GM12878 (cell line): ENCODE measurements around the gene SLCO4A1. TPM values are rescaled to one million over a fixed set of nuclear protein-coding genes. Genes with fewer than 3 reads are reported as not detected.

Source experiments
- ATAC-seq: fragments of 200-7000 bp; cut with Tn5 transposase; 3 replicates; pipeline ENCODE4 v1.9.1; 2020; ENCODE audit warnings: mild to moderate bottlenecking, moderate library complexity
- BruUV-seq: library from RNA; stranded (reverse); fragments of 400-500 nt; replicated peaks from 2 replicates; lab custom pipeline; 2021; lab: Mats Ljungman, UMichigan
- CTCF ChIA-PET: fragments of 300-600 bp; sonication (Branson Sonifier 250); formaldehyde crosslinking; extraction: SDS; loops from one replicate; lab custom pipeline; 2021; ENCODE audit warnings: inconsistent platforms; lab: Yijun Ruan, JAX
- POLR2A ChIA-PET: fragments of 350-600 bp; formaldehyde crosslinking; extraction: SDS; loops from one replicate; lab custom pipeline; 2021; ENCODE audit warnings: inconsistent platforms; lab: Charles Lee
- RAD21 ChIA-PET: fragments of 300-600 bp; sonication (Branson Sonifier 250); formaldehyde crosslinking; loops from one replicate; lab custom pipeline; 2023; ENCODE audit warnings: antibody characterized with exemption; ENCODE audit not compliant: unreplicated experiment; lab: Charles Lee
- SMC1A ChIA-PET: fragments of 300-600 bp; sonication (Branson Sonifier 250); formaldehyde crosslinking; loops from one replicate; lab custom pipeline; 2023; ENCODE audit not compliant: unreplicated experiment, uncharacterized antibody; lab: Charles Lee
- DNase-seq: peaks from one replicate; pipeline ENCODE4 v3.0.0-alpha.2; 2011; ENCODE audit warnings: low read depth, low spot score
- FAIRE-seq: peaks from 3 replicates; lab custom pipeline; 2011; peaks lifted over from hg19 to GRCh38; lab: Jason Lieb, UNC
- H2AFZ ChIP-seq: 2 replicates; pipeline ENCODE4 v1.6.0; 2011; ENCODE audit warnings: low read depth, low read length, control low read depth; ENCODE audit not compliant: control insufficient read depth
- H3K27ac ChIP-seq: 2 replicates; pipeline ENCODE4 v1.5.1; 2011; ENCODE audit warnings: control low read depth; ENCODE audit not compliant: control insufficient read depth, insufficient read depth
- H3K27me3 ChIP-seq, 2 experiments: replicated peaks in 1 of 2; 2 replicates each; pipeline versions ENCODE4 v1.6.0 to v1.6.1; 2011; ENCODE audit warnings: low read length in 1 of 2; ENCODE audit not compliant: control insufficient read depth in 2 of 2, insufficient read depth in 2 of 2
- H3K36me3 ChIP-seq, 2 experiments: 2 replicates each; pipeline ENCODE4 v1.5.1; 2011; ENCODE audit warnings: low read length in 1 of 2; ENCODE audit not compliant: control insufficient read depth in 2 of 2, insufficient read depth in 2 of 2
- H3K4me1 ChIP-seq: 2 replicates; pipeline ENCODE4 v1.6.1; 2011; ENCODE audit warnings: mild to moderate bottlenecking, low read length, moderate library complexity, mixed read lengths; ENCODE audit not compliant: control insufficient read depth, insufficient read depth
- H3K4me2 ChIP-seq: 2 replicates; pipeline ENCODE4 v1.6.0; 2011; ENCODE audit warnings: control low read depth; ENCODE audit not compliant: control insufficient read depth, insufficient read depth
- H3K4me3 ChIP-seq: fragments of 200-600 bp; sonication (generic); 2 replicates; pipeline ENCODE4 v1.5.1; 2016
- H3K79me2 ChIP-seq: 2 replicates; pipeline ENCODE4 v1.6.0; 2011; ENCODE audit warnings: low read length; ENCODE audit not compliant: control insufficient read depth, insufficient read depth
- H3K9ac ChIP-seq: 2 replicates; pipeline ENCODE4 v1.8.0; 2011; ENCODE audit warnings: low read length, control low read depth, mixed read lengths; ENCODE audit not compliant: control insufficient read depth, insufficient read depth
- H3K9me3 ChIP-seq: replicated peaks from 3 replicates; pipeline ENCODE4 v1.5.1; 2011; ENCODE audit warnings: mild to moderate bottlenecking, low read length; ENCODE audit not compliant: control insufficient read depth, insufficient read depth
- H4K20me1 ChIP-seq: 2 replicates; pipeline ENCODE4 v1.6.0; 2011; ENCODE audit not compliant: control insufficient read depth, insufficient read depth
- DPF2 ChIP-seq: fragments of 450-650 bp; IDR thresholded peaks from 2 replicates; pipeline ENCODE4 v1.6.1; 2017; ENCODE audit warnings: mild to moderate bottlenecking
- LARP7 ChIP-seq: fragments of 450-650 bp; IDR thresholded peaks from 2 replicates; pipeline ENCODE4 v1.6.1; 2017; ENCODE audit warnings: mild to moderate bottlenecking
- MAX ChIP-seq: IDR thresholded peaks from 2 replicates; pipeline ENCODE4 v1.6.1; 2012; ENCODE audit warnings: low read depth, low read length, improper control_type of control experiment
- MEF2B ChIP-seq: fragments of 450-650 bp; IDR thresholded peaks from 2 replicates; pipeline ENCODE4 v1.6.1; 2018; ENCODE audit warnings: mild to moderate bottlenecking, moderate library complexity; ENCODE audit not compliant: partially characterized antibody, poor library complexity, severe bottlenecking
- MTA2 ChIP-seq: fragments of 450-650 bp; IDR thresholded peaks from 2 replicates; pipeline ENCODE4 v1.6.1; 2016; ENCODE audit warnings: low read depth, mild to moderate bottlenecking, moderate library complexity
- PAX8 ChIP-seq: fragments of 450-650 bp; IDR thresholded peaks from 2 replicates; pipeline ENCODE4 v1.6.1; 2017; ENCODE audit warnings: mild to moderate bottlenecking, moderate library complexity
- PML ChIP-seq: IDR thresholded peaks from 2 replicates; pipeline ENCODE4 v1.6.1; 2012; ENCODE audit warnings: low read length, inconsistent platforms
- POLR2A ChIP-seq: IDR thresholded peaks from 2 replicates; pipeline ENCODE4 v1.6.1; 2011; ENCODE audit warnings: low read depth, mild to moderate bottlenecking, low read length
- RELA ChIP-seq: fragments of 450-650 bp; IDR thresholded peaks from 2 replicates; pipeline ENCODE4 v1.8.0; 2014; ENCODE audit warnings: borderline replicate concordance; ENCODE audit not compliant: partially characterized antibody
- SIN3A ChIP-seq: IDR thresholded peaks from 2 replicates; pipeline ENCODE4 v1.6.1; 2012; ENCODE audit warnings: low read depth, low read length, improper control_type of control experiment
- SIX5 ChIP-seq: IDR thresholded peaks from 2 replicates; pipeline ENCODE4 v1.6.1; 2011; ENCODE audit warnings: mild to moderate bottlenecking, low read depth, low read length, moderate library complexity; ENCODE audit not compliant: severe bottlenecking
- TCF7 ChIP-seq: IDR thresholded peaks from 2 replicates; pipeline ENCODE4 v1.6.1; 2014; ENCODE audit warnings: antibody characterized with exemption, borderline replicate concordance
- ZBTB33 ChIP-seq: fragments of 450-650 bp; IDR thresholded peaks from 2 replicates; pipeline ENCODE4 v1.6.1; 2017; ENCODE audit warnings: mild to moderate bottlenecking
- ZNF207 ChIP-seq: fragments of 450-650 bp; IDR thresholded peaks from 2 replicates; pipeline ENCODE4 v1.6.1; 2014; ENCODE audit warnings: antibody characterized with exemption, mild to moderate bottlenecking, borderline replicate concordance
- WGBS: methylation state at CpG from one replicate; pipeline ENCODE4 v1.1.6; 2016; ENCODE audit warnings: low lambda C conversion rate; ENCODE audit not compliant: insufficient replicate concordance, insufficient coverage; ENCODE audit errors: missing lambda C conversion rate; 5-methylcytosine and 5-hydroxymethylcytosine counted together
- in situ Hi-C: fragments of 300-500 bp; cut with MboI; formaldehyde crosslinking; loops from 9 replicates; pipeline ENCODE4 v1.14.3; 2018; ENCODE audit warnings: mixed read lengths
- intact Hi-C: fragments of 100-400 bp; cut with micrococcal nuclease; formaldehyde crosslinking; loops from one replicate; pipeline ENCODE4 v1.14.2; 2022; ENCODE audit not compliant: unreplicated experiment
- polyA plus RNA-seq, 11 experiments: library from polyadenylated mRNA; depleted of rRNA in 4 of 11; unstranded in 6 of 11; stranded (reverse) in 5 of 11; fragments of >200 nt; fragmentation: Nextera tagmentation in 4 of 11; fragmentation: Illumina TruSeq in 1 of 11; extraction: Ambion mirVana in 4 of 11; extraction: Trizol in 1 of 11; gene quantifications; 1 replicate in 1 of 11; 2 replicates in 10 of 11; pipeline versions ENCODE4 v1.2.1 to v1.2.3, GENCODE V29; 2011 to 2016; ENCODE audit warnings: inconsistent platforms in 2 of 11, missing spikeins in 2 of 11, low read depth in 1 of 11
- total RNA-seq, 4 experiments: library from RNA; depleted of rRNA in 3 of 4; stranded (reverse); fragments of >200 nt in 3 of 4; fragmentation: Illumina TruSeq in 1 of 4; extraction: Trizol in 1 of 4; gene quantifications; 2 replicates each; pipeline versions ENCODE4 v1.2.1 to v1.2.3, GENCODE V29; 2013 to 2021
- TF ChIP-seq, protein P1 (sequence below): fragments of 450-650 bp; formaldehyde crosslinking; IDR thresholded peaks from 2 replicates; pipeline ENCODE4 v1.4.0; 2020; ENCODE audit warnings: mild to moderate bottlenecking, moderate library complexity
- TF ChIP-seq, protein P2 (sequence below): IDR thresholded peaks from 2 replicates; pipeline ENCODE4 v1.6.1; 2011; ENCODE audit warnings: low read depth, low read length, improper control_type of control experiment, borderline replicate concordance

The SLCO4A1 gene
- total and polyA plus RNA-seq, 10 of the 15 experiments (the other 5 are each of a cell fraction or from before 2014, with no cell fraction given) = 2.1 to 30.7 (median 12.0) TPM

DNA sequence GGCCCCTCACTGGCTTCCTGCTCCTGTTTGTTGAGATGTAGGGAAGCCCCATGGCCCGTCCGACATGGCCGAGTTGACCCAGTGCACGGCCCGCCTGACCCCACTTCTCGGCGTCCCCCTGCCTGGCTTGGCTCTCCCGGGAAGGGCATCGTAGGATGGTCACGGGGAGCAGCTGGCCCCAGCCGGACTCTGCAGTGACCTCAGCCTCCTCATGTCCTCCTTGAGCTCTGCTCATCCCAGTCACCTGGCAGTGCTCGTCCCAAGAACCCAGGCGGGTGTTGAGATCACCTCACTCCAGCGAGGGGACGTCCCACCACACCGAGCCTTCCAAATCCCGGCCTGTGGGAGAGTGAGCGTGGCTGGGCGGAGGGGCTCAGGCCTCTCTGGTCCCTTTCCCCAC is 15.7 kb downstream of the SLCO4A1 start (continued):
- TF ChIP-seq RELA (no peak), ZBTB33 (no peak), SIN3A (no peak), SIX5 (no peak)
- TF ChIP-seq, protein P1, sequence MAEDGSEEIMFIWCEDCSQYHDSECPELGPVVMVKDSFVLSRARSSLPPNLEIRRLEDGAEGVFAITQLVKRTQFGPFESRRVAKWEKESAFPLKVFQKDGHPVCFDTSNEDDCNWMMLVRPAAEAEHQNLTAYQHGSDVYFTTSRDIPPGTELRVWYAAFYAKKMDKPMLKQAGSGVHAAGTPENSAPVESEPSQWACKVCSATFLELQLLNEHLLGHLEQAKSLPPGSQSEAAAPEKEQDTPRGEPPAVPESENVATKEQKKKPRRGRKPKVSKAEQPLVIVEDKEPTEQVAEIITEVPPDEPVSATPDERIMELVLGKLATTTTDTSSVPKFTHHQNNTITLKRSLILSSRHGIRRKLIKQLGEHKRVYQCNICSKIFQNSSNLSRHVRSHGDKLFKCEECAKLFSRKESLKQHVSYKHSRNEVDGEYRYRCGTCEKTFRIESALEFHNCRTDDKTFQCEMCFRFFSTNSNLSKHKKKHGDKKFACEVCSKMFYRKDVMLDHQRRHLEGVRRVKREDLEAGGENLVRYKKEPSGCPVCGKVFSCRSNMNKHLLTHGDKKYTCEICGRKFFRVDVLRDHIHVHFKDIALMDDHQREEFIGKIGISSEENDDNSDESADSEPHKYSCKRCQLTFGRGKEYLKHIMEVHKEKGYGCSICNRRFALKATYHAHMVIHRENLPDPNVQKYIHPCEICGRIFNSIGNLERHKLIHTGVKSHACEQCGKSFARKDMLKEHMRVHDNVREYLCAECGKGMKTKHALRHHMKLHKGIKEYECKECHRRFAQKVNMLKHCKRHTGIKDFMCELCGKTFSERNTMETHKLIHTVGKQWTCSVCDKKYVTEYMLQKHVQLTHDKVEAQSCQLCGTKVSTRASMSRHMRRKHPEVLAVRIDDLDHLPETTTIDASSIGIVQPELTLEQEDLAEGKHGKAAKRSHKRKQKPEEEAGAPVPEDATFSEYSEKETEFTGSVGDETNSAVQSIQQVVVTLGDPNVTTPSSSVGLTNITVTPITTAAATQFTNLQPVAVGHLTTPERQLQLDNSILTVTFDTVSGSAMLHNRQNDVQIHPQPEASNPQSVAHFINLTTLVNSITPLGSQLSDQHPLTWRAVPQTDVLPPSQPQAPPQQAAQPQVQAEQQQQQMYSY (CRISPR knock-in tag) = no peak

DNA sequence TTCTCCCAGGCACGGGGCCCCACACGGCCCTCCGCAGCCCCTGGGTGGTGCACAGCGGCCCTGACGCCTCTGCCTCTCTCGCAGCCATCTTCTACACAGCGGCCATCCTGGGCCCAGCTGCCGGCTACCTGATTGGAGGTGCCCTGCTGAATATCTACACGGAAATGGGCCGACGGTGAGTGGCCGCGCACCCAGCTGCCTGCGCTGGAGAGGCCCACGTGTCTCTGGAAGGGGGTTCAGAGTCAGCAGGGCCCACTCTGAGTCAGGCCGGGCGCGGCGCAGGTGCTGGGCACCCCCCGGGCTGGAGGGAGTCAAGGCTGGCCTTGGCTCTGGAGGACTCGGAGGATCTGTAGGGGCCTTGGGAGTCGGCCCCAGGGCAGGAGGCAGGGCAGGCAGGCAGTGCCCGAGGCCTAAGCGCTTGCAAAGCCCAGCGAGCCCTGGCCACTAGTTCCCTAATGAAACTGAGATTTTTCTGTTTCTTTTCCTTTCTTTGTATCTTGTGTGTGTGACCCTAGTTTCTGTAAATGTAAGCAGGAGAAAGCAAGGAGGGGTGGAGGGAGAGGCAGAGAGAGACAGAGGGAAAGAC is 16.4 kb downstream of the SLCO4A1 start:
- Histone ChIP-seq H3K9ac (no peak overlapping the region), H3K4me2 (no peak overlapping the region), H2AFZ (no peak overlapping the region), H3K9me3 (no peaks in the 10 kb centered on the region), H4K20me1 (no peaks in the 10 kb centered on the region), H3K79me2 (peaks cover 6% of the 10 kb centered on the region), H3K36me3 (peaks cover 3 to 29% of the 10 kb centered on the region in 2 experiments; a peak in 3 of 4 replicates), H3K27me3 (no peaks in the 10 kb centered on the region), H3K27ac (no peak overlapping the region), H3K4me1 (peaks cover 14% of the 10 kb centered on the region), H3K4me3 (no peak overlapping the region)
- ATAC-seq = peak; percentile 38
- ChIA-PET SMC1A (no interaction called here), RAD21 (no interaction called here), CTCF (no interaction called here), POLR2A (no interaction called here)
- WGBS = 82% methylated on average over 25 of the region's 25 CpGs
- no peak for FAIRE-seq
- BruUV-seq = no TSS peak
- in situ Hi-C loops = loop anchor here (10.0 kb wide), 1 partner anchor 136 kb away; the partner anchor contains the start of gene MRGBP
- no peak for TF ChIP-seq MTA2
- TF ChIP-seq, protein P2, sequence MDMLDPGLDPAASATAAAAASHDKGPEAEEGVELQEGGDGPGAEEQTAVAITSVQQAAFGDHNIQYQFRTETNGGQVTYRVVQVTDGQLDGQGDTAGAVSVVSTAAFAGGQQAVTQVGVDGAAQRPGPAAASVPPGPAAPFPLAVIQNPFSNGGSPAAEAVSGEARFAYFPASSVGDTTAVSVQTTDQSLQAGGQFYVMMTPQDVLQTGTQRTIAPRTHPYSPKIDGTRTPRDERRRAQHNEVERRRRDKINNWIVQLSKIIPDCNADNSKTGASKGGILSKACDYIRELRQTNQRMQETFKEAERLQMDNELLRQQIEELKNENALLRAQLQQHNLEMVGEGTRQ = no peak
- TF ChIP-seq TCF7 = no peak
- no peak for TF ChIP-seq ZNF207
- no peak for TF ChIP-seq MAX
- TF ChIP-seq DPF2 = no peak
- TF ChIP-seq POLR2A = no peak
- TF ChIP-seq PAX8 = no peak
- TF ChIP-seq MEF2B = no peak
- no peak for TF ChIP-seq LARP7
- no peak for TF ChIP-seq PML
- DNase-seq = no peak
- intact Hi-C loops = no loop called here
